ENCODE measurements around the gene ANGPT4.
"Not testable (repeated sequence)": the region's sequence is repeated elsewhere in the genome, so short reads cannot be mapped to it uniquely, and the experiment has no call there.

ANGPT4 gene

GRCh38 chr20:841568-842546, 74.3 kb downstream of the ANGPT4 start:
- DNase-seq: no peak

DNA sequence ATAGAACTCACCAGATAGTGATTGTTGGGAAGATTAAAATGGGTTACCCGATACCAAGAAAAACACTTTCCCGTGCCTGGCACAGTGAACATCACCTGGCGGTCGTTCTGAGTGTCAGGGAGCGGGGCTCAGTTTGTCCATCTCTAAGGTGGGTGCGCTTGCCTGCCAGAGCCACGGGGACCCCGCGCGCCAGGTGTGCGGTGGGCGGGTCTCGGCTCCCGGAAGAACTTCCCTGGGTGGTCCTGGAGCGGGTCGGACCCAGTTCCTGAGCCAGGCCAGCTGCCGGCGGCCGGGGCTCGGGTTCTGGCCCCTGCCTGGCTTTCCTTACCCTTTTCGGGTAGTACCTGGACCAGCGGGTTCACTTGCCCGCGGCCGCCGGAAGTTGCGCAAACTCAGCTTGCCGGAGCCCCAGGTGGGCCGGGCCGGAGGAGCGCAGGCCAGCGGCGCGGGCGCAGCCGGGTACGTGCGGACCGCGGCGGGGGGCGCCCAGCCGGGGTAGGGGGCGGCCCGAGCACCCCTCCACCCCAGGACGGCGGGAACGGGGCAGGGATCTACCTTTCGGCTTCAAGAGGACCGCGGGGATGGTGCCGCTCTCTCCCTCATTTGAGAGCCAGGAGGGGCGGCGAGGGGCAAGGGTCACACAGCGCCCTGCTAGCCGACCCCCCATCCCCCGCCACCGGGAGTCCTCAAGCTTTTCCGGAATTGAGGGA, 75.1 kb downstream of the ANGPT4 start:
- no peak for DNase-seq

- DNase-seq: no peak
These were observed 75.7 kb downstream of the ANGPT4 start for GRCh38 chr20:840503-840857.

DNA sequence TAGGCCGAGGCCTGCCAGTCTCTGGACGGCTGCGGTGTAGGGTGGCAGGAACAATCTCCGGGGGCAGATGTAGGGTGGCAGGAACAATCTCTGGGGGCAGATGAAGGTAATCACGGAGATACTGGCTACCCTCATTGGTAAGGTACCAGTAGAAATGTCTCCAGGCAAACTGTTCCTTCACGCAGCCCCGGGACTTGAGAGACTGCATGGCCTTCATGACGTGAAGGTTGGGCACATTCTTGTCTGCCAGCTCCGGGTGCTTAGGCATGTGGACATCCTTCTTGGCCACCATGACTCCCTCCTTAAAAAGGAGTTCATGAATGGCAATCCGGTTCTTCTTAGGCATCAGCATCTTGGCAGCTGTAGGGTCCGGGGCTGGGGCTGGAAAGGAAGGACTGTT, 76.5 kb downstream of the ANGPT4 start:
- no peak for DNase-seq

GRCh38 chr20:839015-839414, 77.1 kb downstream of the ANGPT4 start:
- DNase-seq: no peak

DNA sequence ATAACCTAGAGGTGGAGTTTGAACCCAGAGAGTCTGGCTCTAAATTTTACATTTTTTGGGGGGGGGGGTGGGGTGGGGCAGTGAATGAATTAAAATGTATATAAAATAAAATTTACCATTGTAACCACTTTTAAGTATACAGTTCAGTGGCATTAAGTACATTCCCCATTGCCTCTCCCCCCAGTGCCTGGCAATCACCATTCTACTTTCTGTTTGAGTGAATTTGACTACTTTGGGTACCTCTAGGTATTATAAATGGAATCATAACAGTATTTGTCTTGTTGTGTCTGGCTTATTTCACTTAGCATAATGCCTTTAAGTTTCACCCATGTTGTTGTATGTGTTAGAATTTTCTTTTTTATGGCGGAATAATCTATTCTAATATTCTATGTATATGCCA, 79.9 kb downstream of the ANGPT4 start:
- no peak for DNase-seq

DNA sequence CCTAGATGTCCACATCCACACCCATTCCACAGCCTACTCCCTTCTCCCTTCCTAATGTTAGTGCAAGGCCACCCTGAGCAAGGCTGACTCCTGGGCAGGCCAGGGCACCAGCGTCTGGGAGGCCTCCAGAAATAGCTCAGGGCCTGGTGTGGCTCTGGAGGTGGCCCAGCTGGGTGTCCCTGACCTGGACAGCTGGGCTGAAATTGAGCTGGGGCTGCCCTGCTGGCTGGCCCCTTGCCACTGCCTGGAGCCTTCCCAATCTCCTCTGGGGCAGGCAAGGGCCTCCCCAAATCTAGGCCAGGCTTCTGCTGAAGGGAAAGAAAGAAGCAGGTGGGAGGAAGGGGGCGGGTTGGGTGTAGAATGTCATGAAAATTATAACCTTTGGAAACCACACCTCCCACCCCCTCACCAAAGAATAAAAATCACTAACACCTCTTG, 80.5 kb downstream of the ANGPT4 start:
- peak; percentile 55 for DNase-seq

GRCh38 chr20:834151-834746, 81.9 kb downstream of the ANGPT4 start:
- no peak for DNase-seq

DNA sequence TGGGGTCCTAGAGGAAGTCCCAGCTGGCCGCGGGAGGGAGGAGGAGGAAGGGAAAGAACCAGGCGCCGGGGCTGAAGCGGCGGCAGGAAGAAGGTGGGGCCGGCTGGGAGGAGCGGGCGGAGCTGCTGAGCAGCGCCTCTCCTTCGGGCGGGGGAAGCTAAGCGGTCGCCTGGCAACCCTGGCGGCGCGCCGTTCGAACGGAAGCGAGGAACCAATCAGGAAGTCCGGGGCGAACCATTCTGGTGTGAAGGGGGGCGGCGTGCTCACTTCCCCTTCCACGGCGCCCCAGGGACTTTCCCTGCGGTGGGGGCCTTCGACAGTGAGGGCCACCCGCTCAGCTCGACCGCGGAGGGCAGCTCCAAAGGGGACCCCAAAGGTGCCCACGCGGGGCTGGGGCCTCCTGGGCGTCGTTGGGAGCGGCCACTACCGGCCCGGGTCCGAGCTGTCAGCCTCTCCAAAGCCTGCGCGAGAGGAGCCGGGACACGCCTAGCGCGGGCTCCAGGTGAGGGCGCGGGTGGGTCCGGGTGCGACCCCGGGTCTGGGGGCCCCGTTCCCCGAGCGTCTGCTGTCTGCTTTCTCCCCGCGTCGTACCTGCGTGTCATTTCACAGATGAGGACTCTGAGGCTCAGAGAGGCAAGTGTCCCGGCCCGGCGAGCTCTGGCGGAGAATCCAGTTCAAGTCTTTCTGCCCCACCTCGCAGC, 82.5 kb downstream of the ANGPT4 start, which contains the start of gene FAM110A:
TSS of gene FAM110A (plus strand) at position 266 of the 701 bp plus-strand sequence. CDS start 11,090 bp downstream, outside the sequence.
- DNase-seq: peak; percentile 96

- no peak for DNase-seq
These were observed 83.0 kb downstream of the ANGPT4 start for GRCh38 chr20:833121-833449.

GRCh38 chr20:831956-832355, 84.2 kb downstream of the ANGPT4 start:
- DNase-seq: no peak

GRCh38 chr20:831251-831650, 84.9 kb downstream of the ANGPT4 start:
- no peak for DNase-seq

- DNase-seq: no peak
These were observed 86.1 kb downstream of the ANGPT4 start for GRCh38 chr20:830011-830521.

- DNase-seq: no peak
These were observed 86.6 kb downstream of the ANGPT4 start for GRCh38 chr20:829551-829950.

GRCh38 chr20:828987-829386, 87.1 kb downstream of the ANGPT4 start:
- DNase-seq: no peak

GRCh38 chr20:827981-828380, 88.2 kb downstream of the ANGPT4 start:
- not testable (repeated sequence) for DNase-seq

GRCh38 chr20:826695-827323, 89.3 kb downstream of the ANGPT4 start:
- no peak for DNase-seq

GRCh38 chr20:825710-826421, 90.3 kb downstream of the ANGPT4 start:
- no peak for DNase-seq

DNA sequence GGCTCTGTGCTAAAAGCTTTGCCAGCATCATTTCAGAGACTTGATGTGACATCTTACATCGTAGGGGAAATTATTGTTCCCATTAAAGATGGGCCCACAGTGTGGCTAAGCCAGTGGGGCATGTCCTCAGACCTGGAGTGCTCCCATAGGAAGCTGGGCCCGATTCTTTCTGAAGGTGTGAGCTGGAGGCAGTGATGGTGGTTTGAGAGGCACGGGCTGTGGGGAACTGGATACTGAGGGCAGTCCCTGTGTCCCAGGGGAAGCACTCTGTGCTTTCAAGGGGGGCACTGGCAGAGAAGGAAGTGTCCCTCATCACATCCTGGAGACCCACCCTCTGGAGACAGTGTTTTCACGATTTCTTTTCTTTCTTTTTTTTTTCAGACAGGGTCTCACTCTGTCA, 91.2 kb downstream of the ANGPT4 start:
- DNase-seq: no peak

DNA sequence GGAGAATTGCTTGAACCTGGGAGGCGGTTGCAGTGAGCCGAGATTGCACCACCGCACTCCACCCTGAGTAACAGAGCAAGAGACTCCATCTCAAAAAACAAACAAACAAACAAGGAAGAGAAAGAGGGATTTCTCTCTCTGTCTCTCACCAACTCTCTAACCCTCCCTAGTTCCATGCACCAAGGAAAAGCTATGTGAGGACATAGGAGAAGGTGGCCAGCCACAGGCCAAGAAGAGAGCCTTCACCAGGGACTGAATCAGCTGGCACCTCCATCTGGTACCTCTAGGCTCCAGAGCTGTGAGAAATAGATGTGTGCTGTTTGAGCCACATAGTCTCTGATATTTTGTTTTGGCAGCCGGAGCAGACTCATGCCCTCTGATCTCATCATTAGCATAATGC, 91.6 kb downstream of the ANGPT4 start:
- no peak for DNase-seq

GRCh38 chr20:823574-823902, 92.6 kb downstream of the ANGPT4 start:
- no peak for DNase-seq

Data from activated naive CD4-positive, alpha-beta T cell treated with Interleukin-2 at 50 U/mL for 16 hours (primary cell).